Lung (tissue), 12 donors: ENCODE data around the gene FRMD3. TPM values are rescaled to one million over a fixed set of nuclear protein-coding genes. Genes with fewer than 3 reads are reported as not detected.

Experiments
- ATAC-seq: fragments of 200-7000 bp; cut with Tn5 transposase; one replicate; pipeline ENCODE4 v1.9.1; 2020; ENCODE audit warnings: moderate number of reproducible peaks; ENCODE audit not compliant: insufficient read depth, low FRiP score
- DNase-seq, 3 donors: peaks; one replicate each; pipeline ENCODE4 v3.0.0-alpha.2; 2013 to 2017
- H3K27ac ChIP-seq, 2 donors: one replicate each; pipeline ENCODE4 v1.5.1; 2013; ENCODE audit warnings: mild to moderate bottlenecking in 2 of 2, moderate library complexity in 2 of 2, control low read depth in 1 of 2, inconsistent platforms in 1 of 2, low read depth in 1 of 2, low read length in 1 of 2
- H3K27me3 ChIP-seq, 3 donors: one replicate each; pipeline ENCODE4 v1.5.1; 2013; ENCODE audit warnings: low read length in 2 of 3; ENCODE audit not compliant: control insufficient read depth in 3 of 3, insufficient read depth in 3 of 3
- H3K36me3 ChIP-seq, 4 donors: one replicate each; pipeline ENCODE4 v1.5.1; 2013; ENCODE audit warnings: low read length in 4 of 4, mild to moderate bottlenecking in 1 of 4, moderate library complexity in 1 of 4; ENCODE audit not compliant: control insufficient read depth in 4 of 4, insufficient read depth in 4 of 4
- H3K4me1 ChIP-seq, 5 donors: one replicate each; pipeline ENCODE4 v1.5.1; 2013; ENCODE audit warnings: low read length in 5 of 5, mild to moderate bottlenecking in 2 of 5, moderate library complexity in 1 of 5; ENCODE audit not compliant: control insufficient read depth in 5 of 5, insufficient read depth in 5 of 5
- H3K4me3 ChIP-seq: one replicate; pipeline ENCODE4 v1.5.1; 2013; ENCODE audit warnings: mild to moderate bottlenecking, control low read depth, moderate library complexity
- H3K9ac ChIP-seq, 2 donors: one replicate each; pipeline ENCODE4 v1.5.1; 2013; ENCODE audit warnings: low read length in 2 of 2, control low read depth in 1 of 2; ENCODE audit not compliant: insufficient read depth in 1 of 2
- H3K9me3 ChIP-seq, 4 donors: one replicate each; pipeline ENCODE4 v1.5.1; 2013; ENCODE audit warnings: low read length in 3 of 4, mild to moderate bottlenecking in 1 of 4, moderate library complexity in 1 of 4; ENCODE audit not compliant: control insufficient read depth in 4 of 4, insufficient read depth in 3 of 4
- WGBS, 2 donors: extraction: QIAGEN DNeasy Blood & Tissue Kit; methylation state at CpG; one replicate each; pipeline ENCODE4 v1.1.7; 2013; 5-methylcytosine and 5-hydroxymethylcytosine counted together
- polyA plus RNA-seq, 2 donors: library from polyadenylated mRNA; stranded (reverse); fragments of 200-250 nt; gene quantifications; one replicate each; pipeline ENCODE4 v1.2.1, GENCODE V29; 2013
- total RNA-seq, 2 donors: library from RNA; depleted of rRNA in 1 of 2; stranded (reverse); fragments of >200 nt in 1 of 2; gene quantifications; one replicate each; pipeline ENCODE4 v1.2.1, GENCODE V29; 2014 to 2021
- TF ChIP-seq, protein P1 (sequence below): IDR thresholded peaks from 2 replicates; pipeline ENCODE4 v1.5.1; 2012; ENCODE audit warnings: mild to moderate bottlenecking; ENCODE audit errors: control extremely low read depth, extremely low read depth
- donor health status: control.
- donor health status: control.
- donor health status: Bipolar disorder and iron deficiency.
- donor health status: healthy.
- donor health status: DM: yes; HTN: yes; CAD: no.

The FRMD3 gene
- total and polyA plus RNA-seq, 4 donors = 0.75 to 3.2 (median 1.6) TPM

DNA sequence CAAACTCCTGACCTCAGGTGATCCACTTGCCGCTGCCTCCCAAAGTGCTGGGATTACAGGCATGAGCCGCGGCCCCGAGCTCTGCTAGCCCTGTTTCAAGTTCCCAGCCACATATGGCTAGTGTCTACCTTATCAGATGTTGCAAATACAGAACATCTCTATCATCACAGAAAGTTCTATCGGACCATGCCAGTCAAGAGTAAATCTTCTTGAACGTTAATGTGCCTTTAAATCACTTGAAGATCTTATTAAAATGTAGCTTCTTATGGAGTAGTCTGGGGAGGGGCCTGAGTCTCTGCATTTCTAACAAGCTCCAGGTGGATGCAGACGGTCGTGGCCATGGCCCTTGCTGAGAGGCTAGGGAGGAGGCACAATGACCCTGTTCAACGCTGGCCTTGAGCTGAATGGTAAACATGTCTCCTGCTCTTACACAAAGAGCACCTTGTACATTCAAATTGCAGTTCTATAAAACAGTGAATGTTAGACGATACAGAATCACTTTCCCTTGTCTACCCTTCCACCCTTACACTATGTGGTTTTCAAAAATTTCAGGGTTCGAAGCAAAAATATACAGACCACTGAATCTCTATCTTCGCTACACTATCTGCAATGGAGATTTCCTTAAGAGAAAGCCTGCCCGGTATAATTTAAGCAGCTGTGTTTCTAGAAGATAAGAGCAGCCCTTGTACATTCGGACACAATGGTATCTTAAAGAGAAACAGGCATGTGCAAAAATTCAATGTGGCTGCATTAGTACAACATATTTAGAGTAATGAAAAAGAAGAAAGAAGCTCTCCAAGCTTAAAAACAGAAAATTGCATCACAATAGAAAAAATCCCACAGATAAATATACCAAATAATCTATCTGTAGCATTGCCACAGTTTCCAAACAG, 114.1 kb downstream of the FRMD3 start:
- Histone ChIP-seq H3K4me3 (no peak overlapping the region), H3K27ac (no peak overlapping the region), H3K9me3 (peaks cover 0 to 2% (median 0%) of the 10 kb centered on the region in 4 donors), H3K9ac (no peak overlapping the region), H3K4me1 (peaks cover 0 to 16% (median 11%) of the 10 kb centered on the region in 5 donors), H3K36me3 (no peaks in the 10 kb centered on the region), H3K27me3 (no peaks in the 10 kb centered on the region)
- TF ChIP-seq, protein P1, sequence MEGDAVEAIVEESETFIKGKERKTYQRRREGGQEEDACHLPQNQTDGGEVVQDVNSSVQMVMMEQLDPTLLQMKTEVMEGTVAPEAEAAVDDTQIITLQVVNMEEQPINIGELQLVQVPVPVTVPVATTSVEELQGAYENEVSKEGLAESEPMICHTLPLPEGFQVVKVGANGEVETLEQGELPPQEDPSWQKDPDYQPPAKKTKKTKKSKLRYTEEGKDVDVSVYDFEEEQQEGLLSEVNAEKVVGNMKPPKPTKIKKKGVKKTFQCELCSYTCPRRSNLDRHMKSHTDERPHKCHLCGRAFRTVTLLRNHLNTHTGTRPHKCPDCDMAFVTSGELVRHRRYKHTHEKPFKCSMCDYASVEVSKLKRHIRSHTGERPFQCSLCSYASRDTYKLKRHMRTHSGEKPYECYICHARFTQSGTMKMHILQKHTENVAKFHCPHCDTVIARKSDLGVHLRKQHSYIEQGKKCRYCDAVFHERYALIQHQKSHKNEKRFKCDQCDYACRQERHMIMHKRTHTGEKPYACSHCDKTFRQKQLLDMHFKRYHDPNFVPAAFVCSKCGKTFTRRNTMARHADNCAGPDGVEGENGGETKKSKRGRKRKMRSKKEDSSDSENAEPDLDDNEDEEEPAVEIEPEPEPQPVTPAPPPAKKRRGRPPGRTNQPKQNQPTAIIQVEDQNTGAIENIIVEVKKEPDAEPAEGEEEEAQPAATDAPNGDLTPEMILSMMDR = no peak
- no peak for ATAC-seq
- DNase-seq = peak in 1 of 3 donors; percentile 40
- 77 to 78% methylated on average over 14 of the region's 14 CpGs for WGBS, 2 donors

- Histone ChIP-seq H3K9me3 (peaks cover 0 to 2% (median 0%) of the 10 kb centered on the region in 4 donors), H3K9ac (no peak overlapping the region), H3K4me3 (no peak overlapping the region), H3K27ac (peak overlapping the region in 1 of 2 donors; percentile 28), H3K27me3 (no peaks in the 10 kb centered on the region), H3K36me3 (no peaks in the 10 kb centered on the region), H3K4me1 (peaks cover 0 to 16% (median 10%) of the 10 kb centered on the region in 5 donors)
- WGBS, 2 donors = 67 to 78% methylated on average over 3 of the region's 3 CpGs
- DNase-seq (peak; percentile 42 to 79 (median 78)), ATAC-seq (no peak)
- TF ChIP-seq, protein P1 = no peak
Observed at GRCh38 chr9:83422527-83422926, 115.7 kb downstream of the FRMD3 start.

GRCh38 chr9:83420486-83420885, 117.7 kb downstream of the FRMD3 start:
- no peaks in the 10 kb centered on the region for H3K27me3 ChIP-seq
- DNase-seq (no peak), ATAC-seq (no peak)
- no peak overlapping the region for H3K4me3 ChIP-seq
- H3K36me3 ChIP-seq = no peaks in the 10 kb centered on the region
- WGBS, 2 donors = 92 to 96% methylated on average over 3 of the region's 3 CpGs
- H3K9me3 ChIP-seq = peaks cover 0 to 2% (median 0%) of the 10 kb centered on the region in 4 donors
- H3K4me1 ChIP-seq = peaks cover 0 to 16% (median 3%) of the 10 kb centered on the region in 5 donors
- H3K9ac ChIP-seq = no peak overlapping the region
- no peak overlapping the region for H3K27ac ChIP-seq
- TF ChIP-seq, protein P1 = no peak
